GM19239 (cell line): ENCODE data around the gene MPC2.

Experiments used
- DNase-seq: peaks from one replicate; pipeline ENCODE4 v3.0.0; 2011; ENCODE audit warnings: low spot score; ENCODE audit not compliant: insufficient read length
- FAIRE-seq: peaks from 2 replicates; lab custom pipeline; 2011; peaks lifted over from hg19 to GRCh38; lab: Jason Lieb, UNC

Gene MPC2

GRCh38 chr1:167936930-167937708 lies at the start of gene MPC2:
MPC2 (minus strand) TSS chr1:167937072; CDS start chr1:167935841, 1,231 bp downstream.
- FAIRE-seq: peak; percentile 90

DNA sequence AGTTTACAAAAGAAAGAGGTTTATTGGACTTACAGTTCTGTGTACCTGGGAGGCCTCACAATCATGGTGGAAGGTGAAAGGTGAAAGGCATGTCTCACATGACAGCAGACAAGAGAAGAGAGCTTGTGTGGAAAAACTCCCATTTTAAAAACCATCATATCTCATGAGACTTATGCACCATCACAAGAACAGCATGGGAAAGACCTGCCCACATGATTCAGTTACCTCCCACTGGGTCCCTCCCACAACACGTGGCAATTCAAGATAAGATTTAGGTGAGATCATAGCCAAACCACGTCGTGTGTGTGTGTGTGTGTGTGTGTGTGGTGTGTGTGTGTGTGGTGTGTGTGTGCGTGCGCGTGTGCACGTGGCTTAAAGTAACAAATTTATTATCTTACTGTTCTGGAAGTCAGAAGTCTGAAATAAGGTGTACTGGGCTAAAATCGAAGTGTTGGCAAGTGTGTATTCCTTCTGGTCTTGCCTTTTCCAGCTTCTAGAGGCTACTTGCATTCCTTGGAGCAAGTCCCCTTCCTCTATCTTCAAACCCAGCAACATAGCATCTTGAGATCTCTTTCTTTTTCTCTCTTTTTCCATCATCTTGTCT lies 48.1 kb upstream of the MPC2 start:
- FAIRE-seq (no peak), DNase-seq (no peak)

More at GRCh38 chr1:167936930-167937708, at the start of gene MPC2:
- peak; percentile 20 for DNase-seq

- FAIRE-seq: no peak
- no peak for DNase-seq
Measured at GRCh38 chr1:167983797-167984420, 47.0 kb upstream of the MPC2 start.

GRCh38 chr1:167981933-167982332 lies 45.1 kb upstream of the MPC2 start:
- no peak for FAIRE-seq
- no peak for DNase-seq

GRCh38 chr1:167977245-167977644 lies 40.4 kb upstream of the MPC2 start:
- DNase-seq (no peak), FAIRE-seq (no peak)

DNA sequence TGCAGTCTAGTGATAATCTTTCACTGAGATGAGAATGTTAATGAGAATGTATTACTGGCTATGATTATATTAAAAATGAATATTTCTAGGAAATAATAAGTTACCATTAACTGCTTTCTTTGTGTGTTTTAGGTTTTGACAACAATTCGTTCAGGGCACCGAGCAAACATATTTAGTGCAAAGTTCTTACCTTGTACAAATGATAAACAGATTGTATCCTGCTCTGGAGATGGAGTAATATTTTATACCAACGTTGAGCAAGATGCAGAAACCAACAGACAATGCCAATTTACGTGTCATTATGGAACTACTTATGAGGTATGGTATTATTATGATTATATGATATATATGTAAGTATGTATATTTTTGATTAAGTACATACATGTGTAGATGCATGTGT lies 37.8 kb upstream of the MPC2 start:
- no peak for FAIRE-seq
- no peak for DNase-seq

GRCh38 chr1:167973832-167974231 lies 37.0 kb upstream of the MPC2 start:
- FAIRE-seq: no peak
- DNase-seq: no peak

GRCh38 chr1:167968569-167968968 lies 31.7 kb upstream of the MPC2 start:
- FAIRE-seq: no peak
- no peak for DNase-seq

GRCh38 chr1:167966050-167966449 lies 29.2 kb upstream of the MPC2 start:
- FAIRE-seq (no peak), DNase-seq (no peak)

- peak; percentile 52 for FAIRE-seq
- no peak for DNase-seq
Measured at GRCh38 chr1:167964646-167965045, 27.8 kb upstream of the MPC2 start.

- DNase-seq (no peak), FAIRE-seq (no peak)
Measured at GRCh38 chr1:167957710-167958109, 20.8 kb upstream of the MPC2 start.

- no peak for FAIRE-seq
- no peak for DNase-seq
Measured at GRCh38 chr1:167955915-167956314, 19.0 kb upstream of the MPC2 start.

GRCh38 chr1:167950569-167950968 lies 13.7 kb upstream of the MPC2 start:
- no peak for DNase-seq
- no peak for FAIRE-seq

GRCh38 chr1:167949785-167950184 lies 12.9 kb upstream of the MPC2 start:
- FAIRE-seq: no peak
- no peak for DNase-seq

DNA sequence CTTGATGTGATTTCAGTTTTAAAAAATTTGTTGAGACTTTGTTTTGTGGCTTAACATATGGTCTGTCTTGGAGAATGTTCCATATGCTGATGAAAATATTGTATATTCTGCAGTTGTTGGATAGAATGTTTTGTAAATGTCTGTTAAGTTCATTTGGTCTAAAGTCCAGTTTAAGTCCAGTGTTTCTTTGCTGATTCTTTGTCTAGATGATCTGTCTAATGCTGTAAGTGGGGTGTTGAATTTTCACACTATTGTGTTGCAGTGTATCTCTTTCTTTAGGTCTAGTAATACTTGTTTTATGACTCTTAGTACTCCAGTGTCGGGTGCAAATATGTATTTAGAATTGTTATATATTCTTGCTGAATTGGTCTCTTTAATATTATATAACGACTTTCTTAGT lies 10.9 kb upstream of the MPC2 start:
- DNase-seq: no peak
- no peak for FAIRE-seq

DNA sequence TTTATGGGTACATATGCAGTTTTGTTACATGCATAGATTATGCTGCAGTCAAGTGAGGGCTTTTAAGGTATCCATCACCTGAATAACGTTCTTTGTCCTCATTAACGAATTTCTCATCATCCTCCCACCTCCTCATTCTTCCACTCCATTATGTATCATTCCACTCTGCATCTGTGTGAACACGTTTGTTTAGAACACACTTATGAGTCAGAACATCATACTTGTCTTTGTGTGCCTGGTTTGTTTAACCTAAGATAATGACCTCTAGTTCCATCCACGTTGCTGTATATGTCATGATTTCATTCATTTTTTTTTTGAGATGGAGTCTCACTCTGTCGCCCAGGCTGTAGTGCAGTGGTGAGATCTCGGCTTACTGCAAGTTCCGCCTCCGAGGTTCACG lies 6.7 kb upstream of the MPC2 start:
- DNase-seq (no peak), FAIRE-seq (no peak)

DNA sequence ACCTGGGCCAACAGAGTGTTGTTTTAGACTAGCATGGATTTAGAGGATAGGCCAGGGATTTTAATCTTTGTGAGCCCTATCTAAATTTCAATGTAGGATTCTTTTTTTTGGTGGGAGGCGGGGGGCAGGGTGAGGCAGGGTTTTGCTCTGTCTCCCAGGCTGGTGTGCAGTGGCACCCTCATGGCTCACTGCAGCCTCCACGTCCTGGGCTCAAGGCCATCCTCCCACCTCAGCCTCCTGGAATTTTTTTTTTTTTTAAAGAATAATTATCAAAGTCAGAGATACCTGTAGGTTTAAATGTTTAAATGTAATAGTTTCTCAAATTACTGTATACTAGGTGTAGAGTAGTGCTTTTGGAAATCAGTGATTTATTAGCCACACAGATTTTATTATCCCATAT lies 3.4 kb upstream of the MPC2 start:
- no peak for FAIRE-seq
- no peak for DNase-seq

DNA sequence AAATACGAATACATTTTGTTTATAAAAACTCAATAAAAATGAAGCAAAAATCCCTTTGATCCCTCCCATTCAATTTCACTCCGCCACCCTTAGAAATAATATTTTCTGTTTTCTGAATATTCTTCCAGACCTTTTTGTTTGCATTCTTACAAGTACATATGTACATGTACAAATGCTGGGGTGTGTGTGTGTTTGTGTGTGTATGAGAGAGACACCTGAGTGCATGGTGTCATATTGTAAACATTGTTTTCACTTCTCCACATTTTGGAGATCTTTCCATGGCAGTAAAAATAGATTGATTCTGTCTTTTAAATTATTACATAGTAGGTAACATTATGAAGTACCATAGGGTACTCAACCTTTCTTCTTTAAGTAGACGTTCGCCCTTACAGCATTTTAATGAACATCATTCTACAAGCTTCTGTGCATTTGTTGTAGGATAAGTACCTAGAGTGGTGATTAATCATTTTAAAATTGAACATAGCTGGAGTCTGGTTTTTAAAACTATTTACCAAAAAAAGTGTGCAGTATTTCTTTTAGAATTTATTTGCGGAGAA lies 1.3 kb upstream of the MPC2 start:
- no peak for FAIRE-seq

GRCh38 chr1:167937709-167938010 lies 788 bp upstream of the MPC2 start:
- DNase-seq: no peak
- FAIRE-seq: no peak

More for the DNA sequence above, 1.3 kb upstream of the MPC2 start:
- DNase-seq: no peak

DNA sequence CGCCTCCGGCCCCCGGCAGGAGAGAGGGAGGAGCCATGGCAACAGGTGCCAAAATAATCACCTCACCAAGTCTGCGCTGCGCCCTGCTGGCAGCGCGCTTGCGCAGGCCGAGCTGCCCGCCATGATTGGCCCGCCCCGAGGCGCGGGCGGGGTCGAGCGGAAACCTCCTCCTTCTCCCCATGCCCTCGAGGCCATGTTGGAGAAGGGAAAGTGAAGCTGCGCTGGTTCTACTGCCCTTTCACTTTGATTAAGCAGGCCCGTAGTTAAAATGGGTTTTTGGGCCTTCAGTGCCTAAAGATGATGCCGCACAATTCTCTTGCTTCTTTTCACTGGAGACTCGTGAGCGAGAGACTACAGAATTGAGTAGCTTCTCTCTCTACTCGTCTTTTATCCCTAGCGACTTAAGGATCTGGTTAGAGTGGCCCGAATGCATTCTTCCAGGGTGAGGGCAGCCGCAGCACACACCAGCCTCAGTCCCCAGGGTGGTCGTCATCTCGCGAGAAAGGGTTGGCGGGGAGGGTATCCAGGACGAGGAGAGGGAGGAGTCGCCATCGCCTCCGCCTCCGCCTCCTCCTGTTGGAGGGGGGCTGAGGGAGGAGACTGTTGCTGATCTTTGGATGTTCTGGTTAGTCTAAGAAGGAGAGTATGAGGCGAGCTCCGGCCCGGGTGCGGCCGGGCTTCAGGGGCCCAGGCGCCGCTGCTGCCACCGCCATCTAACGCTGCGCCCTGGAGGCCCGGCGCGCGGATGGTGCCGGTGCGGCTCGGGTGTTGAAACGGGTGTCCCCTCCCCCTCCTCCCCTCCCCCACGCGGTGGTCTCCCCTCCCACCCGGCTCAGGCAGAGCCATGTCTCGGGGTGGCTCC lies 573 bp downstream of the MPC2 start, which contains the start of gene DCAF6:
Gene DCAF6, plus strand, starts transcription at position 616 of the 862 bp plus-strand sequence. Its CDS starts 229 bp downstream, at position 845.
- FAIRE-seq: peak; percentile 99
- peak; percentile 75 for DNase-seq
